AG04450 (cell line): ENCODE measurements around the gene SERINC4. TPM values are rescaled to one million over a fixed set of nuclear protein-coding genes. Genes with fewer than 3 reads are reported as not detected.
A peak's percentile ranks its signal among the peaks of the same experiment; 100 is the strongest.
"Not testable (repeated sequence)": the region's sequence is repeated elsewhere in the genome, so short reads cannot be mapped to it uniquely, and the experiment has no call there.

ENCODE experiments used
- CTCF ChIA-PET: fragments of 300-600, 350-600 bp; formaldehyde crosslinking; extraction: SDS; loops from one replicate; lab custom pipeline; 2022; ENCODE audit warnings: antibody characterized with exemption, inconsistent platforms; lab: Charles Lee
- POLR2A ChIA-PET: fragments of 350-600 bp; formaldehyde crosslinking; extraction: SDS; loops from one replicate; lab custom pipeline; 2021; ENCODE audit warnings: antibody characterized with exemption, inconsistent platforms; lab: Yijun Ruan, JAX
- DNase-seq: peaks from one replicate; pipeline ENCODE4 v3.0.0-alpha.2; 2011; ENCODE audit warnings: low read depth, low spot score
- H3K27ac ChIP-seq: one replicate; pipeline ENCODE4 v1.5.1; 2012; ENCODE audit warnings: low read depth, low read length, control low read depth
- H3K27me3 ChIP-seq: one replicate; pipeline ENCODE4 v1.6.0; 2012; ENCODE audit warnings: low read length; ENCODE audit not compliant: control insufficient read depth, insufficient read depth
- H3K4me3 ChIP-seq: 2 replicates; pipeline ENCODE4 v1.5.1; 2011; ENCODE audit warnings: mild to moderate bottlenecking, low read depth, low read length, control low read depth
- H3K9me3 ChIP-seq: 2 replicates; pipeline ENCODE4 v1.5.1; 2012; ENCODE audit warnings: low read length; ENCODE audit not compliant: control insufficient read depth, insufficient read depth
- CTCF ChIP-seq: IDR thresholded peaks from 2 replicates; pipeline ENCODE4 v1.5.1; 2011; ENCODE audit warnings: low read depth, low read length, control low read depth, inconsistent platforms
- polyA plus RNA-seq: library from polyadenylated mRNA; depleted of rRNA; stranded (reverse); fragments of >200 nt; gene quantifications from 2 replicates; pipeline ENCODE4 v1.2.3, GENCODE V29; 2011; rRNA removed
- small RNA-seq: library from RNA; depleted of rRNA; stranded (forward); fragments of <200 nt; gene quantifications from one replicate; pipeline ENCODE3, GENCODE V24; 2012; ENCODE audit warnings: low read depth; ENCODE audit not compliant: insufficient read length

The SERINC4 gene
- polyA plus RNA-seq, 1 experiment: not detected

- H3K27ac ChIP-seq: no peak overlapping the region
- H3K9me3 ChIP-seq: no peaks in the 10 kb centered on the region; the same call in 1 of the 2 replicates
- 0 out of 2 replicates have a peak overlapping the region, but pooled peaks have one; percentile 4 for H3K4me3 ChIP-seq
- H3K27me3 ChIP-seq: no peaks in the 10 kb centered on the region
- no peak for TF ChIP-seq CTCF
- POLR2A ChIA-PET: interaction anchor here (1.1 kb wide), 1 partner anchor 9 kb away, joined by 3 read pairs; no protein-coding TSS in a partner anchor
- no peak for DNase-seq
- CTCF ChIA-PET: interaction anchor here (1.2 to 2.5 kb wide), 2 partner anchors 21 to 27 kb away, joined by 3 to 8 read pairs; partner anchors contain the start of gene ELL3
Observed at GRCh38 chr15:43749690-43750345, 50.2 kb downstream of the SERINC4 start.

- Histone ChIP-seq H3K4me3 (peak overlapping the region; percentile 71), H3K9me3 (no peaks in the 10 kb centered on the region; the same call in 1 of the 2 replicates), H3K27me3 (no peaks in the 10 kb centered on the region), H3K27ac (no peak overlapping the region)
- DNase-seq: no peak
- CTCF ChIA-PET: no interaction called here
- POLR2A ChIA-PET: interaction anchor here (0.7 kb wide), 1 partner anchor 9 kb away, joined by 3 read pairs; no protein-coding TSS in a partner anchor
- TF ChIP-seq CTCF: no peak
Observed at GRCh38 chr15:43748376-43748775, 51.6 kb downstream of the SERINC4 start.

GRCh38 chr15:43746903-43747309 lies 53.1 kb downstream of the SERINC4 start:
- H3K4me3 ChIP-seq: peak overlapping the region; percentile 71
- CTCF ChIA-PET: interaction anchor here (1.0 kb wide), 1 partner anchor 30 kb away, joined by 5 read pairs; the partner anchor contains the start of gene ELL3
- DNase-seq, H3K27me3 ChIP-seq, H3K9me3 ChIP-seq, POLR2A ChIA-PET: not testable (repeated sequence)
- peak overlapping the region; percentile 92 for H3K27ac ChIP-seq

- POLR2A ChIA-PET: not testable (repeated sequence)
- CTCF ChIA-PET: interaction anchor here (1.0 kb wide), 1 partner anchor 24 kb away, joined by 4 read pairs; no protein-coding TSS in a partner anchor
Observed at GRCh38 chr15:43746245-43746902, 53.6 kb downstream of the SERINC4 start, which contains the start of gene PDIA3. Gene PDIA3, plus strand, starts transcription at chr15:43746438. Its CDS starts 102 bp downstream, at chr15:43746540.

More at GRCh38 chr15:43746245-43746902, 53.6 kb downstream of the SERINC4 start, which contains the start of gene PDIA3:
- peak; percentile 56 for DNase-seq
- H3K27me3 ChIP-seq, H3K9me3 ChIP-seq: not testable (repeated sequence)
- Histone ChIP-seq H3K4me3 (peak within 1 kb of the TSS; percentile 71), H3K27ac (peak within 1 kb of the TSS; percentile 92)

Small RNA genes within 50 kb of the gene (small RNA-seq; reads per million reads assigned to genes)
- gene MIR1282: not detected

Other genes with a start within 250 kb of the SERINC4 start
- gene PPIP5K1, start 210.0 kb downstream of the SERINC4 start, polyA plus RNA-seq: 19.3 and 20.6 TPM in 2 replicates
- 0.11 TPM in 1 of 2 replicates, not detected in the other for gene CKMT1B, start 206.2 kb downstream of the SERINC4 start, polyA plus RNA-seq
- not detected in 2 replicates for gene STRC, start 181.4 kb downstream of the SERINC4 start, polyA plus RNA-seq
- gene CATSPER2, start 151.4 kb downstream of the SERINC4 start, polyA plus RNA-seq: 0.87 and 0.96 TPM in 2 replicates
- gene CKMT1A, start 106.4 kb downstream of the SERINC4 start, polyA plus RNA-seq: not detected in 2 replicates
- gene PDIA3, start 53.8 kb downstream of the SERINC4 start, polyA plus RNA-seq: 308 and 326 TPM in 2 replicates
- gene ELL3, start 23.3 kb downstream of the SERINC4 start, polyA plus RNA-seq: 2.3 and 2.4 TPM in 2 replicates
- 608 and 874 TPM in 2 replicates for gene SERF2, start 7.9 kb downstream of the SERINC4 start, polyA plus RNA-seq
- 6.4 and 10.7 TPM in 2 replicates for gene HYPK, start 379 bp upstream of the SERINC4 start, polyA plus RNA-seq
- gene MFAP1, start 24.5 kb upstream of the SERINC4 start, polyA plus RNA-seq: 46.5 and 61.9 TPM in 2 replicates
- gene WDR76, start 26.8 kb upstream of the SERINC4 start, polyA plus RNA-seq: 4.6 and 6.7 TPM in 2 replicates